Sciatic nerve (tissue), 2 donors: Measurements from ENCODE around the gene LILRA6. TPM values are rescaled to one million over a fixed set of nuclear protein-coding genes. Genes with fewer than 3 reads are reported as not detected.
"Not testable (repeated sequence)": the region's sequence is repeated elsewhere in the genome, so short reads cannot be mapped to it uniquely, and the experiment has no call there.

Source experiments
- ATAC-seq: fragments of 200-7000 bp; cut with Tn5 transposase; one replicate; pipeline ENCODE4 v1.9.1; 2020; ENCODE audit warnings: mild to moderate bottlenecking, moderate library complexity
- DNase-seq: peaks from one replicate; pipeline ENCODE4 v3.0.0-alpha.2; 2020; ENCODE audit warnings: low spot score
- intact Hi-C: fragments of 100-400 bp; cut with DNase I; formaldehyde crosslinking; loops from one replicate; pipeline ENCODE4 v1.14.2; 2022
- microRNA-seq: library from miRNA; unstranded; fragments of <30 nt; microRNA quantifications from one replicate; pipeline ENCODE4 v1.2.0, GENCODE V29; 2020
- total RNA-seq: library from RNA; stranded (reverse); fragmentation: NEBNext Ultra II Directional; extraction: Animal tissue kit (Norgen Biotek cat#: 25700); gene quantifications from one replicate; pipeline ENCODE4 v1.2.1, GENCODE V29; 2021
- donor health status: DM: no; HTN: no; CAD: no.
- donor health status: DM: no; HTN: no; CAD: no.

The LILRA6 gene
- total RNA-seq, 1 donor from 2014 or later = 11.4 TPM

- intact Hi-C loops, ATAC-seq, DNase-seq: not testable (repeated sequence)
Observed at GRCh38 chr19:54194463-54194862, 48.1 kb downstream of the LILRA6 start.

GRCh38 chr19:54193011-54193410, 49.6 kb downstream of the LILRA6 start:
- DNase-seq = no peak
- intact Hi-C loops = no loop called here
- no peak for ATAC-seq

GRCh38 chr19:54191811-54192453, 50.7 kb downstream of the LILRA6 start:
- ATAC-seq (no peak), DNase-seq (no peak)
- intact Hi-C loops = no loop called here

- intact Hi-C loops = no loop called here
- peak; percentile 82 for DNase-seq
Observed at GRCh38 chr19:54191011-54191810, 51.4 kb downstream of the LILRA6 start, which contains the start of gene TSEN34. TSS of gene TSEN34 (plus strand) at chr19:54191308. CDS start at chr19:54191365, 57 bp downstream.

GRCh38 chr19:54190503-54191010, 52.0 kb downstream of the LILRA6 start:
- DNase-seq = peak; percentile 100
- peak; percentile 87 for ATAC-seq
- intact Hi-C loops = no loop called here

More at GRCh38 chr19:54191011-54191810, 51.4 kb downstream of the LILRA6 start, which contains the start of gene TSEN34:
- ATAC-seq = peak; percentile 25

- peak; percentile 100 for DNase-seq
- ATAC-seq = peak; percentile 88
- intact Hi-C loops = no loop called here
Observed at GRCh38 chr19:54189735-54190502, 52.7 kb downstream of the LILRA6 start.

- intact Hi-C loops = no loop called here
- DNase-seq = no peak
- ATAC-seq = no peak
Observed at GRCh38 chr19:54189145-54189734, 53.4 kb downstream of the LILRA6 start, which contains the start of gene MBOAT7. TSS of gene MBOAT7 (minus strand) at chr19:54189580. CDS start at chr19:54188508, 1,072 bp downstream.

- no peak for DNase-seq
- intact Hi-C loops = no loop called here
- ATAC-seq = no peak
Observed at GRCh38 chr19:54188215-54188871, 54.2 kb downstream of the LILRA6 start.

GRCh38 chr19:54186934-54187381, 55.6 kb downstream of the LILRA6 start:
- ATAC-seq = no peak
- intact Hi-C loops = no loop called here
- DNase-seq = no peak

Small RNA genes within 50 kb of the gene (microRNA-seq; reads per million reads assigned to microRNA genes)
- gene MIR4752 = not detected

Other genes starting within 250 kb of the LILRA6 start
- 0.76 TPM for gene VSTM1, start 178.9 kb downstream of the LILRA6 start, total RNA-seq
- not detected for gene TARM1, start 161.4 kb downstream of the LILRA6 start, total RNA-seq
- 4.0 TPM for gene OSCAR, start 142.0 kb downstream of the LILRA6 start, total RNA-seq
- 80.5 TPM for gene NDUFA3, start 139.9 kb downstream of the LILRA6 start, total RNA-seq
- gene TFPT, start 127.1 kb downstream of the LILRA6 start, total RNA-seq = 16.0 TPM
- gene PRPF31, start 127.0 kb downstream of the LILRA6 start, total RNA-seq = 47.2 TPM
- 38.1 TPM for gene CNOT3, start 105.0 kb downstream of the LILRA6 start, total RNA-seq
- gene LENG1, start 83.1 kb downstream of the LILRA6 start, total RNA-seq = 6.3 TPM
- 2.9 TPM for gene TMC4, start 69.6 kb downstream of the LILRA6 start, total RNA-seq
- gene MBOAT7, start 53.2 kb downstream of the LILRA6 start, total RNA-seq = 56.0 TPM
- gene TSEN34, start 51.5 kb downstream of the LILRA6 start, total RNA-seq = 24.3 TPM
- 1,121 TPM for gene RPS9, start 41.9 kb downstream of the LILRA6 start, total RNA-seq
- 23.9 TPM for gene LILRB3, start 19.8 kb downstream of the LILRA6 start, total RNA-seq
- 24.1 TPM for gene LILRB5, start 14.5 kb upstream of the LILRA6 start, total RNA-seq
- 12.9 TPM for gene LILRB2, start 38.3 kb upstream of the LILRA6 start, total RNA-seq
- gene LILRA5, start 70.4 kb upstream of the LILRA6 start, total RNA-seq = 5.3 TPM
- gene LILRA4, start 96.4 kb upstream of the LILRA6 start, total RNA-seq = 2.1 TPM
- gene LAIR1, start 122.1 kb upstream of the LILRA6 start, total RNA-seq = 44.7 TPM
- gene TTYH1, start 172.7 kb upstream of the LILRA6 start, total RNA-seq = 72.2 TPM
- gene LENG8, start 206.4 kb upstream of the LILRA6 start, total RNA-seq = 305 TPM
- gene LENG9, start 221.0 kb upstream of the LILRA6 start, total RNA-seq = 6.0 TPM
- gene CDC42EP5, start 230.5 kb upstream of the LILRA6 start, total RNA-seq = 52.8 TPM